Ishikawa (cell line): ENCODE data around the gene HTR2C.

Experiments used
- MAX ChIP-seq: IDR thresholded peaks from 2 replicates; pipeline ENCODE4 v1.6.1; 2012
- RAD21 ChIP-seq: IDR thresholded peaks from 2 replicates; pipeline ENCODE4 v1.6.1; 2012; ENCODE audit warnings: low read depth
- TAF1 ChIP-seq: IDR thresholded peaks from 2 replicates; pipeline ENCODE4 v1.6.1; 2012; ENCODE audit warnings: low read depth, mild to moderate bottlenecking
- YY1 ChIP-seq: IDR thresholded peaks from 2 replicates; pipeline ENCODE4 v1.6.1; 2012; ENCODE audit warnings: low read depth

DNA sequence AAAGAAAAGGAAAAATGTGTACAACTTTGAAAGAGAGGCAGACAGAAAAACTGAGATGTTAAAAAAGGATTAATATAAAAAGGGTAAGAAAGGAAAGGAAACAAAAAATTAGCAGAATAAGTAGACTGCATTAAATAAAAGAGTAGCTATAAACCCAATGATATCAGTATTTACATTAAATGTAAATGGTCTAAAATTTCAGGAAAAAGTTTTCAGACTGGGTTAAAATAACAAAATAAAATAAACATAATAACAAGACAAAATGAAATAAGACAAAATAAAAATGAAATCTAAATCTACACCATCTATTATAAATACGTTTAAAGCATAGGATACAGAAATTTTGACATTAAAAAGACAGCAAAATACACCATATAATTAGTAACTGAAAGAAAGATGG is 199.0 kb downstream of the HTR2C start:
- TF ChIP-seq MAX (no peak), TAF1 (no peak), YY1 (no peak), RAD21 (no peak)
